CD4-positive, alpha-beta T cell treated with Interleukin-17A for 1 hour (primary cell): ENCODE results near the gene FBXL3.
A peak's percentile ranks its signal among the peaks of the same experiment; 100 is the strongest.
"Not testable (repeated sequence)": the region's sequence is repeated elsewhere in the genome, so short reads cannot be mapped to it uniquely, and the experiment has no call there.

Experiments
- DNase-seq: peaks from one replicate; pipeline ENCODE4 v3.0.0-alpha.2; 2020

FBXL3 gene

DNA sequence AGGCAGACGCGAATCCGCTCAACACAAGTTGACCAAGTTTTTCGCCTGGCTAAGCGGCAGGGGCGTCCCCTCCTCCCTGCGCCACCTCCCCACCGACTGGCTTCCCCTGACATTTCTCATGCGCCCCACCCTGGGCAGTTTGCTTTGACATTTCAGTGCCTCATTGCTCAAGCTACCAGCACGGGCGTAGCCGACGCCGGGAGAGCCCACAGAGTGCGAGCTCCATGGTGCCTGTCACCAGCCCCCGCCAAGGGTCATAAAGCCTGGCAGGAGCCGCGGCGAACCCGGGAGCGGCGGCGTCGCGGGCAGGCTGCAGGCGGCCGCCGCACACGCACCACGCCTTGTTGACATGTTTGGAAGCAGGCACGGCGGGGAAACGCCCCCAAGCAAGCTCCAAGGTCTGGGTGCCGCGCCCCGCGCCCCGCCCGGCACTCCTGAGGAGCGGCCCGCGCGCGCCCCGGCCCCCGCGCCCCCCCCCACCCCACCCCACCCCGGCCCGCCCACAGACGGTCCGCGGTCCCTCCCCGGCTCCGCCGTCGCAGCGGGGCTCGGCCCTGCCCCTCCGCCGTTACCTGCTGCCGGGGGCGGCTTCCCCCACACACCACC is 601 bp downstream of the FBXL3 start:
- DNase-seq = peak; percentile 84

DNA sequence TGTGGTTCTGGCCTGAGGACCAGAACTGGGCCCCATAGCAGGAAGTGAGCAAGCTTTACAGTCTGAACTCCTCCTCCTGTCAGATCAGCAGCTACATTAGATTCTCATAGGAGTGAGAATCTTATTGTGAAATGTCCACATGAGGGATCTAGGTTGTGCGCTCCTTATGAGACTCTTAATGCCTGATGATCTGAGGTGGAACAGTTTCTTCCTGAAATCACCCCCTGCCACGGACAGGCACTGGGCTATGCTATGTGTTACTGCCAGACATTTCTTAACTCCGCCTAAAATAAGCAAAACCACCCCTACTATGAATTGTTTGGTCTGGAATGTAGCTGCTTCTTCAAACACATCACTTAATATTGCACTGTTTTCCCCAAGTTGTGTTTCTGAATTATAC is 4.6 kb downstream of the FBXL3 start:
- DNase-seq = no peak

DNA sequence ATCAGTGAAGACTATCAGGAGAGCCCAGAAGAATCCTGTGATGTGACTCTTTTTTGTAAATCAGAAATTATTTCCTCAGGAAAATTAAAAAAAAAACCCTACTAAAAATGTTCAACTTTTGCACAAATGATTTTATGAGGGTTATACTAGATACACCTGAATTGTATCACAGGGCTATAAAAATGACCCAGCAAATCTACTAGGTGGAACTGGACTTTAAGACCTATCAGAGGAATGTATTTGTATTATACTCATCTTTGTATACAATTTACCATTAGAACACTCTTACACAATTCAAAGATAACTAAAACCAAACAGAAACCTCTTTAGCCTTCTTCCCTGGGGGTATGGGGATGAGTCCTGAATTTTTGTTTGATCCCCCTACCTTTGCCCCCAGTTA is 7.2 kb downstream of the FBXL3 start:
- no peak for DNase-seq

DNA sequence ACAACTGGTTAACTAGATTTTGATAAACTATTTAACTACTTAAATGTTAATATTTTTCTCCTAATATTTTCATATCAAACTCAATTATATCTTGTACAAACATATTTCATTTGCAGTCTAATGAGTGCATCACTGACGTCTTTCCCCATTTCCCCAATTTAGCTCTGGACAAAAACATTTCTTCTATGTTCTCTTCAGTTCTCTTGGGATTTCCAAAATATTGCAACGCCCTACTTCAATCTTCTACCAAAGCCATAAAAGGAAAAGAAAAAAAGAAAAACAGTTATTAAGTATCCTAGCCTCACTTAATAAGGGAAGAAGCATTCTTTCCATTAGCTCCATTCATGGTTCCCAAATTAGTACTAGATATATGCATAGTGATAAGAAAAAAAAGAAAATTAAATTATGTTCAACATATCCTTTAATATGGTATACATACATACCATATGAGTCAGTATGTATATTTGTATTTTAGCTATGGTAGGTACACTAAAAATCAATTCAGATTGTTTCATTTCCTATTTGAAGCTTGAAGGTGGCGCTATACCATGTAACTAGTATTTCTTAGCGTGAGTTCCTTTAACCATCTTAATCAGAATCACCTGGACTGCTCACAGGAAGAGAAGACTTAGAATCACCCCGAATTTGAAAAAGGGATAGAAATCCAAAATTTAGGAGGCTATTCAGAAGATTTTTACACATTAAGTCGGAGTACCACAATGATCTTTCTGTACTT is 9.9 kb downstream of the FBXL3 start:
- DNase-seq = no peak

DNA sequence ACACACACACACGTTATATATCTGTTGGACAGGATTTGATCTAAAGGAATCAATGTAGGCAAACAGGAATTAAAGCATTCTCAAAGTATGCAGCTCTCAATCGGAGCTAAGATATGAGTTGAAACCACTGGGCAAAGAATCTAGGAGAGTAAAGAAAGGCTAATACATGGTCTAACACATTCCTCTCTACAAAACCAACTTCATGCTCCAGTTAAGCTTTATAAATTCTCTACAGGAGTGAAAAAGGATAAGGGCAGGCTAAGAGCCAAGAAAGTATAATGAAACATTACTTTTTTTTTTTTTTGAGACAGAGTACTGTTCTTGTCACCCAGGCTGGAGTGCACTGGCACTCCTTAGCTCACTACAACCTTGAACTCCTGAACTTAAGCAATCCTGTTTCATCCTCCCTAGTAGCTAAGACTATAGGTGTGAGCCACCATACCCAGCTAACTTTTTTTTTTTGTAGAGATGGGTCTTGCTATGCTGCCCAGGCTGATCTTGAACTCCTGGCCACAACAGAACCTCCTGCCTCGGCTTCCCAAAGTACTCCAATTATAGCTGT is 10.6 kb downstream of the FBXL3 start:
- DNase-seq = no peak

DNA sequence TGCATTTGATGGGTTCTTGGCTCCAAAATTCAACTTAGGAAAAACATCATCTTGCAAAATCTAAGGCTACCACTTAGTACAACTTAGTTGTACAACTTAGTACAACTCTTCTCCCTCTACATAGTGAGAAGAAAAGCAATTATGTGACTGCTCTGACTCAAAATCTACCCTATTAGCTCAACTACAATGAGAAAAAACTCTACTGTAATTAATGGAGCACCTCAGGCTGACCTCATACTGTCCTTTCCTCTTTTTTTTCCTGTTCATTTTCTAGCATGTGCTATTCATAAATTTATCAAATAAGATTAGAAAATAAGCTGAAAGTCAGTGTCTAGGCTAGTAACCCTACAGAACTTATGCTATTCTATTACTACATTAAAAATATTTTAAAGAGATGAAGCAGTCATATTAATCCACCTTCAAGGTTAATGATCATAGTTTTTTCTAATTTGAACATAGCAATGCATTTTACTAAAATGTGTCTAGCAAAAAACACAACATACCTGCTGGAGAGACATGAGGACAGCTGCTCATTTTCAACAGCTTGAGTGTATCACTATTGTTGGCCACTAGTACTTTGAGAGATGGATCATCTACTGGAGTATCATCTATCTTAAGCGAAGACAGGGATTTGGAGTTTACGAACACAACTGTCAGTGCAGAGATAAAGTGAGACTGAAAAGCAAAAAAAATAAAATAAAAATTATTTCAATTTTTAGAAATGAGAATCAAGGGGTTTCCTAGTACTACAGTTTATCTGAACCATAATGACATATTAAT is 11.9 kb downstream of the FBXL3 start:
- no peak for DNase-seq

DNA sequence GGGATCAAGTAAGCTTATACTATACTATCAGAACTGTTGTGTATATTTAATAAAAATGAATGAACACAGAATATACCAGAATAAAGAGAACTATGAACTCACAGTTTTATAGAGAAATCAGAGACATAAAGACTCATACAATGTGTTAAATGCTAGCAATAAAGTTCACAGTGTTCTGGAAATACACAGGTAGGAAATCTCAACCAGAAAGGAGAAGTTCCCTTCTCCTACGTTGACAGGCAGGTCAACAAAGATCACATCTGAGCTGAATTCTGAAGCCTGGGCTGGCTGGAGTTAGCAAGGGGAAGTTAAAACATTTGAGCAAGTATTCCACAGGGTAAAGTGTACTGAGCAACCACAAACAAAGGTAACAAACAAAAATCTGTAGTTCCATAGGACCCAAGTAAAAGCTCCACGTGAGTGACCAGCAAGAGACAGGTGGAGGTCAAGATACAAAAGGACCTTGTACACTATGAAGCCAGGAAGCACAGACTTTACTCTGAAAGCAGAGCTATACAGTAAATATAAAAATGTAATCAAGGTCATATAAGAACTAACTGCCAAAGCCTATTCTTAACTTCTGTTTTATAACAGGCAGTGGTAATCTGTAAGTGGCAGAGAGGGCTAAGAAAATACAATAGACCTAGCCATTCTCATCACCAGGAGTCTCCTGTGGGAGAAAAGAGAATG is 13.0 kb downstream of the FBXL3 start:
- DNase-seq = no peak

DNA sequence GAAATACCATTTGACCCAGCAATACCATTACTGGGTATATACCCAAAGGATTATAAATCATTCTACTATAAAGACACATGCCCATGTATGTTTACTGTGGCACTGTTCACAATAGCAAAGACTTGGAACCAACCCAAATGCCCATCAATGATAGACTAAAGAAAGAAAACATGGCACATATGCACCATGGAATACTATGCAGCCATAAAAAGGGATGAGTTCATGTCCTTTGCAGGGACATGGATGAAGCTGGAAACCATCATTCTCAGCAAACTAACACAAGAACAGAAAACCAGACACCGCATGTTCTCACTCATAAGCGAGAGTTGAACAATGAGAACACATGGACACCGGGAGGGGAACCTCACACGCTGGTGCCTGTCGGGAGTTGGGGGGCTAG is 17.2 kb downstream of the FBXL3 start:
- not testable (repeated sequence) for DNase-seq

DNA sequence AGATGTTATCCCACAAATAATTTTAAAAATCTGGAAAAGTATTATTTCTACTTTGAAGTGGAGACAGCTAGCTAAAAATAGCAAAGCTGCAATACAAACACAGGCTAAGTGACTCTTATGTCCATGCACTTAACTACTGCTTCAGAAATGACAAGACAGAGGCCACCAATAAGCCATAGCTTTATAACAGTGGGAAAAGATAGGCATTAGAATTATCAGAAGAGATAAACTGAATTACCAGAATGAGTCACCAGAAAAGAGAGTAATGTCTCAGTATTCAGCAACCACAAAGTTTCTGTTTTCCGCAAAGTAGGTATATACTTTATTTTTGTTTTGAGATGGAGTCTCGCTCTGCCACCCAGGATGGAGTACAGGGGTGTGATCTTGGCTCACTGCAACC is 17.9 kb downstream of the FBXL3 start:
- no peak for DNase-seq

DNA sequence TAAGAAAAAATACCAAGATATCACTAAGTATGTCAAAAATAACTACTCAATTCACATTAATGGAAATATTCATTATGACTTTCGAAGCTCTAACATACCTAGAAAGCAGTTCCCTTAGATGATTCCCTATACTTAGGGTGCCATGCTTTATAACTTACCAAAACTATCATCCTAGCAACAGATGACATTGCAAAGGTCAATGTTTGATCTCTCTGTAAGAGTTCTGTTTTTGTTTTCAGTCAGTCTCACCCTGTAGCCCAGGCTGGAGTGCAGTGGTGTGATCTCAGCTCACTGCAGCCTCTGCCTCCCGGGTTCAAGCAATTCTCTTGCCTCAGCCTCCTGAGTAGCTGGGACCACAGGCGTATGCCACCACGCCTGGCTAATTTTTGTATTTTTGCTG is 18.6 kb downstream of the FBXL3 start:
- DNase-seq = not testable (repeated sequence)

DNA sequence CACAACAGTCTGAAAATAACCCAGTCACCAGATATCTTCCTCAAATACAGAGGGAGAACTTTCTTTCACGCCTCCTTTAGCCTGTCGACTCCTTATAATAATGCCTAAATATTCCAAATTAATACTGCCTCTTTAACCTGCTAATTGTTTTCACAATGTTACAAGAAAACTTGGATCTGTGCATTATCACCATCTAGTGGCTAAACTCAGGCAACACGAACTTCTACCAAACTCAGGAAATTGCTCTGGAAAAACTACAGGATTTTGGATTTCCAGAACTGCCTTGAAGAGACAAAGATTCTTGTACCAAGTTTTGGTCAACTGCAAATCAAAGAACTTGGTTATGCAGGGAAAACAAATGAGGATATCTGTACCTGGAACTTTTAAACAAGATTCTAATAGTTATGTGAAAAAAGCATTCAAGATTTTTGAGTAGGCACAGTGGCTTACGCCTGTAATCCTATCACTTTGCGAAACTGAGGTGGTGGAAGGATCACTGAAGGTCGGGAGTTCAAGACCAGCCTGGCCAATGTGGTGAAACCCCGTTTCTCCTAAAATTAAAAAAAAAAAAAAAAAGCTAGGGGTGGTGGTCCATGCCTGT is 24.3 kb downstream of the FBXL3 start:
- peak; percentile 30 for DNase-seq

DNA sequence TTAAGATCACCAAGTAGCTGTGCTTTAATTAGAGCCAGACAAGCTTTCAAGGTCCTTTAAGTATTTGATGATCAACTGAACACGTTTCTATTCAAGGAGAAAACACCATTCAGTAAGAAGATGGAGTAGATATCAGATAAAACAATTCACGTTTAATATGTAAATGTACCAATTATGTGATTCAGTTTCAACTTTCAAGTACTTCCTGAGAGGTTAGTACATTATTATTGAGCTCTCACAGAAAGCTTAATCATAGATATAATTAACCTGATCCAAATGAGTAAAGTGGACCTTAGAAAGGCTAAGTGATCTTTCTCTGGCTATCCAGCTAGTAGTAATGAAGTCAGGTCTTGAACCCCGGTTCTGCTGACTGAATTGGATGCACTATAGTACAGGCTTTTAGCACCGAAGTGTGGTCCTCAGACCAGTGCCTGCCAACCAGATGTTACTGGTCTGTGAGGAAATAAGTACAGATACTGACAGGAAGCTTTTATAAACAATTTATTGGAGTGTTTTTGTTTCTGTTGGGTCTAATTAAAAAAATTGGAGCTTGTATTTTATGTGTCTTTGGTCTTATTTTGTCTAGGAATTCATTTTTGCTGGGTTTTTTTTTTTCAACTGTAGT is 24.9 kb downstream of the FBXL3 start:
- DNase-seq = no peak

DNA sequence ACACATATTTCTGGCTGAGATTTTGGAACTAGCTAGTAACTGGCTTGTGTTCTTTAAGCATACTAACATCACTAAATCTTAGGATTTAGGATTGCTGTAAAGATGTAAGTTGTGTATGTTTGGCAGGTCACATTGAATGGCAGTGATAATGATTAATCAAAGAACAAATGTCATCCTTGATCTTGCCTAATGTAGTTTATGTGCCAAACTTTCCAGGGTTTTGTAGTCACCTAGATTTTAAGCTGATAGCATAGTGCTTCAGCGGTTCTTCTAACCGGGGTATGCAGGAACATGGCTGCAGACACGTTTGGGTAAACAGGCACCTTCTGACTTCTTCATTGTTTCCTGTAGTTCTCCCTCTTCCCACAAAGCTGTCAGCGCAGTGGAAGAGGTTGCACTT is 25.4 kb downstream of the FBXL3 start:
- DNase-seq = no peak

DNA sequence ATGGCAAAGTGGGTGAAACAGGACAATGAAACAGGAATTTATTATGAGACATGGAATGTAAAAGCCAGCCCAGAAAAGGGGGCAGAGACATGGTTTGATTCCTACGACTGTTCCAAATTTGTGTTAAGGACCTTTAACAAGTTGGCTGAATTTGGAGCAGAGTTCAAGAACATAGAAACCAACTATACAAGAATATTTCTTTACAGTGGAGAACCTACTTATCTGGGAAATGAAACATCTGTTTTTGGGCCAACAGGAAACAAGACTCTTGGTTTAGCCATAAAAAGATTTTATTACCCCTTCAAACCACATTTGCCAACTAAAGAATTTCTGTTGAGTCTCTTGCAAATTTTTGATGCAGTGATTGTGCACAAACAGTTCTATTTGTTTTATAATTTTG is 26.5 kb downstream of the FBXL3 start:
- no peak for DNase-seq

DNA sequence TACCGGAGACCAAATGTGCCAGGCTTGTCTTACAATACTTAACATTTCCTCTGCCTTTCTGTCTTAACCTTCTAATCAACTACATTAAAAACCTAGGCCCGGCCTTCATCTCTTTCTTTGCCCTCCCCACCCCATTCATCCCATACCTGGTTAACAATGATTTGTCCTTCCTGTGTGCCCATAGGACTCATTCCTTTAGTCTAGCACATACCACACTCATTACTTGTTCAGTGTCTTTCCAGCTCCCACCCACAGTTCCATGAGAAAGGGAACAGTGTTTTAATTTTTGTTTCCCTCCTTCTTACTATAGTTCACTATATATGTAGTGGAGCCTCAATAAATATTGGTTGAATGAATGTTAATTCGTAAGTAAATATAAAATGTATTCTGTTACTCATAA is 32.7 kb downstream of the FBXL3 start:
- DNase-seq = no peak

DNA sequence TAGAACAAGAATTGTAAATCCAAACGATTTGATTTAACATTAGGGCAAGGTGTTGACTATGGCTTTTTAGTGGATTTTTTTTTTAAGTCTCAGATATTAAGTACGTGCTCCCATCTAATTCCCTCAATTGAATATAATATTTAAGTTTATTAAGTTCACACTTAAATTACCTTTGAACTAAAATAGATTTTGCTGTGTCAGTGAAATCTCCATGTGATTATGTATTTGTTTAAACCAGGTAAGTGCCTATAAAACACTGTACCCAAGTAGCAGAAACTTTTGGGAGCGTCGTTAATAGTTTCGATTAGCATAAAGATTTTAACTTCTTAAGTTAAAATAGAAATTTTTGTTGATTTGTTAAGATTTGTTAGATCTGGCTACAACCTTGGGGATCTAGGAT is 33.5 kb downstream of the FBXL3 start:
- DNase-seq = no peak

DNA sequence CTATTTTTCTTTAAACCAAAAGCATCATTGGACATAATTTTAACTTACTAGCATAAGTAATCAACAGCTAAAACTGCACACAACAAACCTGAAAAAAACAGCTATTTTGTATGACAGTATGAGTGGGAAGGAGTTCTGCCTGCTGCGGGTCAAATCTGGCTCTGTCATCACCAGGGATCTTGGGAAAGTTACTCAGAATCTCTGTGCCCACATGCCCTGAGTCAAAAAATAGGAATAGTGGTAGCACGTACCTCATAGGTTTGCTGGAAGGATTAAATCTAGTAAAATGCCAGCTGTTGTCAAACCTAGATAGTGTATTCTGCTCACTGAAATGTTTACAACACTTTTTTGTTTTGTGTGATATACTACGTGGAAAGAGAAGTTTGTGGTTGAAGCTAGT is 33.9 kb downstream of the FBXL3 start:
- DNase-seq = no peak

DNA sequence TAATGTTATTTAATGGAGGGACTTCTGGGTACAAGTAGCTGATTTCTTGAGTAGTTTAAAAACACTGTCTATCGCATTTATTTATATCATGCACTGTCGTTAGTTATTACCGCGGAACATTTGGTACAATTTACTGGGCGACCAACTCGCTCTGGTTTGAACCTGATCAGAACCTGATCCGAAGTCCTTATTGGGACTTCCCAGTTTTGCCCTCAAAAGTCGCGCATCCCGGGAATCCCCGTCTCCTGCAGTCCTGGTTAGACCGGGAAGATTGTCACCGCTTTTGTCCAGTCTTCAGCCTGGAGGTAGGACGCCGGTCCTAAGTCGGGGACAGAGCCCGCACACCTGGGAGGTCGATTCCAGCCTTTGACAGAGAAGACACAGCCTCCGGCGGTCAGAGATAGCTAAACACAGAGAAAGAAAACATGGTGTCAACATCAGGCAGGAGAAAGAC is 34.4 kb downstream of the FBXL3 start:
- DNase-seq = peak; percentile 35

DNA sequence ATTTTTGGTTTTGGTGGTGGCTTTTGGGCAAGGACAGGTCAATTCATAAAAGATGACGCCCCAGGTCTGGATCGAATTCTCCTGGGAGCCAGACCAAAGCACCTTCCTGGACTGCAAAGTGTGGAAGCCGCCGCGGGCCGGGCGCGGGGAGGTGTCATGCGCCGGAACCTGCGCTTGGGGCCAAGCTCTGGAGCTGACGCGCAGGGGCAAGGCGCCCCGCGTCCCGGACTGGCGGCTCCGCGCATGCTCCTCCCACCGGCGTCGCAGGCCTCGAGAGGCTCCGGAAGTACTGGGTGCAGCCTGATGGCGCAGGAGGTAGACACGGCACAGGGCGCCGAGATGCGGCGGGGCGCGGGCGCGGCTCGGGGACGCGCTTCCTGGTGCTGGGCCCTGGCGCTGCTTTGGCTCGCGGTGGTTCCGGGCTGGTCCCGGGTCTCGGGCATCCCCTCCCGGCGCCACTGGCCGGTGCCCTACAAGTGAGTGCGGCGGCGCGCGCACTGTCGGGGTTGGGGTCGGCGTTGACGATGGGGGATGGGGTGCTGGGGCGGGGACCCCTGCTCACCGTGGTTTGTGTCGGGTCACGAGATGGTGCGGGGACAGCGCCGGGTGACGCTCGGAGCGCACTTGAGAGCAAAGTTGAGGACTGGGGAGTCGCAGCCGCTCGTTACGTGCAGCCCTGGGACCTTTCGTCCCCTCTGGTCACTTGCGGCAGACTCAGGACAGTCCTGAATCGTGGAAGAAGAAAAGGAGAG is 35.0 kb downstream of the FBXL3 start, which contains the start of gene CLN5:
CLN5 (plus strand) TSS at position 286 of the 752 bp plus-strand sequence; CDS start at position 304, 18 bp downstream.
- peak; percentile 96 for DNase-seq

DNA sequence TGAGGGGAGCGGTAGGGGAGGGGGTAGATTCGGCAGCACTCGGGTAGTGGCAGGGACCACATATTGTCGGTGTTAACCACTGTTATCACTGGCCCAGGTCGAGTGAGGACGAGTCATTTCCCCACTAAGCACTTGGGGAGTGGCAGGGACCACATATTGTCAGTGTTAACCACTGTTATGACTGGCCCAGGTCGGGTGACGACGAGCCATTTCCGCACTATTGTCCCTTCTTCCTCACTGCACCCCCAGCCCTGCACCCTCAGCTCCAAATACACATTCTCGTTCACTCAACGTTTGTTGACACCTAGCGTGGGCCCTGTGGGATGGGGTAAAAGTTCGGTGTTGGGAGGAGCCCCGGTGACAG is 35.5 kb downstream of the FBXL3 start:
- peak; percentile 91 for DNase-seq

DNA sequence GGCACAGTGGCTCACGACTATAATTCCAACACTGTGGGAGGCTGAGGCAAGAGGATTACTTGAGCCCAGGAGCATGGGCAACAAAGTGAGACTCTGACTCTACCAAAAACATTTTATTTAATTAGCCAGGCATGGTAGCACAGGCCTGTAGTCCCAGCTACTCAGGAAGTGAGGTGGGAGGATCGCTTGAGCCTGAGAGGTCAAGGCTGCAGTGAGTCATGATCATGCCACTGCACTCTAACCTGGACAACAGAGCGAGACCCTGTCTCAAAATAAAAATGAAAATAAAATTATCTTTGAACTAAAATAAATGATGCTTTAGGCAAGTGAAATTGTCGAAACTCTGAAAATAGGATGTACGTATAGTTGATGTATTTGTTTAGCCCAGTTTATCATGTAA is 43.3 kb downstream of the FBXL3 start:
- DNase-seq = no peak
